Body of pancreas (tissue), 4 donors: ENCODE data around the gene TTC28. TPM values are rescaled to one million over a fixed set of nuclear protein-coding genes. Genes with fewer than 3 reads are reported as not detected.

Experiments
- ATAC-seq: fragments of 150-250 bp; one replicate; pipeline ENCODE4 v1.9.1; 2016
- DNase-seq, 4 donors: peaks; one replicate each; pipeline ENCODE4 v3.0.0-alpha.2; 2019
- H3K27ac ChIP-seq, 4 donors: fragments of 200-600 bp; sonication (generic); 1 replicate in 3 of 4; 2 replicates in 1 of 4; pipeline versions ENCODE4 v1.5.1 to v1.6.1; 2016 to 2019; ENCODE audit warnings: mild to moderate bottlenecking in 1 of 4, mixed read lengths in 1 of 4, moderate library complexity in 1 of 4
- H3K27me3 ChIP-seq, 2 donors: fragments of 200-600 bp; sonication (generic); one replicate each; pipeline ENCODE4 v1.6.0; 2016; ENCODE audit warnings: mild to moderate bottlenecking in 1 of 2
- H3K36me3 ChIP-seq, 2 donors: fragments of 200-600 bp; sonication (generic); replicated peaks in 1 of 2; 2 replicates each; pipeline ENCODE4 v1.5.1; 2016; ENCODE audit warnings: low read depth in 2 of 2; ENCODE audit not compliant: insufficient read depth in 1 of 2
- H3K4me1 ChIP-seq: fragments of 200-600 bp; sonication (generic); one replicate; pipeline ENCODE4 v1.6.0; 2016
- H3K4me3 ChIP-seq, 2 donors: fragments of 200-600 bp; sonication (generic); 1 replicate in 1 of 2; 2 replicates in 1 of 2; pipeline ENCODE4 v1.5.1; 2016 to 2019
- H3K9me3 ChIP-seq, 3 donors: fragments of 200-600 bp; sonication (generic); 1 replicate in 2 of 3; 2 replicates in 1 of 3; pipeline ENCODE4 v1.5.1; 2016
- CTCF ChIP-seq, 7 experiments: fragments of 450-650 bp in 4 of 7; fragments of 200-600 bp in 3 of 7; sonication (generic) in 3 of 7; IDR thresholded peaks; one replicate each; pipeline ENCODE4 v1.5.1; 2016 to 2019; ENCODE audit warnings: antibody characterized with exemption in 7 of 7
- POLR2A ChIP-seq, 3 donors: fragments of 450-650 bp; IDR thresholded peaks; one replicate each; pipeline ENCODE4 v1.6.1; 2016; ENCODE audit warnings: antibody characterized with exemption in 3 of 3, mild to moderate bottlenecking in 2 of 3
- WGBS, 2 donors: methylation state at CpG; one replicate each; pipeline ENCODE4 v1.1.5; 2017; 5-methylcytosine and 5-hydroxymethylcytosine counted together
- intact Hi-C: fragments of 100-400 bp; cut with DNase I; formaldehyde crosslinking; loops from one replicate; pipeline ENCODE4 v1.15.1; 2023
- total RNA-seq, 2 donors: library from RNA; depleted of rRNA; stranded (reverse); fragments of >200 nt; gene quantifications; one replicate each; pipeline ENCODE4 v1.1.0, GENCODE V29; 2016

Gene TTC28
- total RNA-seq, 2 donors from 2014 or later = 21.0 to 87.3 TPM

- Histone ChIP-seq H3K27me3 (no peaks in the 10 kb centered on the region), H3K4me1 (no peaks in the 10 kb centered on the region), H3K27ac (no peak overlapping the region), H3K9me3 (no peaks in the 10 kb centered on the region), H3K4me3 (no peak overlapping the region), H3K36me3 (no peaks in the 10 kb centered on the region)
- WGBS, 2 donors = 88 to 92% methylated on average over 2 of the region's 2 CpGs
- ATAC-seq = no peak
- intact Hi-C loops = no loop called here
- DNase-seq = no peak
- TF ChIP-seq CTCF (IDR thresholded peaks at IDR 0.05) (no peak), POLR2A (IDR thresholded peaks at IDR 0.05) (no peak)
Measured at GRCh38 chr22:28237783-28238182, 441.9 kb downstream of the TTC28 start.

GRCh38 chr22:28237112-28237511 is 442.5 kb downstream of the TTC28 start:
- Histone ChIP-seq H3K4me3 (no peak overlapping the region), H3K27me3 (no peaks in the 10 kb centered on the region), H3K9me3 (no peaks in the 10 kb centered on the region), H3K27ac (no peak overlapping the region), H3K36me3 (no peaks in the 10 kb centered on the region), H3K4me1 (no peaks in the 10 kb centered on the region)
- no peak for DNase-seq
- no peak for ATAC-seq
- TF ChIP-seq POLR2A (IDR thresholded peaks at IDR 0.05) (no peak), CTCF (IDR thresholded peaks at IDR 0.05) (no peak)
- intact Hi-C loops = no loop called here
- 82 to 86% methylated on average over 4 of the region's 4 CpGs for WGBS, 2 donors

GRCh38 chr22:28232204-28232603 is 447.4 kb downstream of the TTC28 start:
- no peak for ATAC-seq
- no peak overlapping the region for H3K4me3 ChIP-seq
- H3K9me3 ChIP-seq = no peaks in the 10 kb centered on the region
- no peaks in the 10 kb centered on the region for H3K4me1 ChIP-seq
- DNase-seq = no peak
- H3K27ac ChIP-seq = no peak overlapping the region
- whole genome bisulfite sequencing, 2 donors = 85 to 87% methylated on average over 3 of the region's 3 CpGs
- intact Hi-C loops = no loop called here
- H3K36me3 ChIP-seq = no peaks in the 10 kb centered on the region
- TF ChIP-seq CTCF (IDR thresholded peaks at IDR 0.05) = no peak
- no peak for TF ChIP-seq POLR2A (IDR thresholded peaks at IDR 0.05)
- no peaks in the 10 kb centered on the region for H3K27me3 ChIP-seq

- no peaks in the 10 kb centered on the region for H3K4me1 ChIP-seq
- H3K36me3 ChIP-seq = no peaks in the 10 kb centered on the region
- intact Hi-C loops = no loop called here
- TF ChIP-seq CTCF (IDR thresholded peaks at IDR 0.05) = no peak
- TF ChIP-seq POLR2A (IDR thresholded peaks at IDR 0.05) = no peak
- DNase-seq (no peak), ATAC-seq (no peak)
- H3K9me3 ChIP-seq = no peaks in the 10 kb centered on the region
- H3K4me3 ChIP-seq = no peak overlapping the region
- H3K27me3 ChIP-seq = no peaks in the 10 kb centered on the region
- H3K27ac ChIP-seq = no peak overlapping the region
Measured at GRCh38 chr22:28231441-28231840, 448.2 kb downstream of the TTC28 start.

- no peak for ATAC-seq
Measured at GRCh38 chr22:28230671-28231070, 449.0 kb downstream of the TTC28 start.

More at GRCh38 chr22:28230671-28231070, 449.0 kb downstream of the TTC28 start:
- WGBS, 2 donors = 73 to 89% methylated on average over 1 of the region's 1 CpG
- Histone ChIP-seq H3K9me3 (no peaks in the 10 kb centered on the region), H3K27me3 (no peaks in the 10 kb centered on the region), H3K4me1 (no peaks in the 10 kb centered on the region), H3K4me3 (no peak overlapping the region), H3K27ac (no peak overlapping the region), H3K36me3 (no peaks in the 10 kb centered on the region)
- no peak for TF ChIP-seq POLR2A (IDR thresholded peaks at IDR 0.05)
- TF ChIP-seq CTCF (IDR thresholded peaks at IDR 0.05) = no peak
- intact Hi-C loops = no loop called here
- DNase-seq = no peak
